ENCODE measurements around the gene ZNF284. TPM values are rescaled to one million over a fixed set of nuclear protein-coding genes. Genes with fewer than 3 reads are reported as not detected.

Gene ZNF284
- total RNA-seq, 5 donors from 2014 or later (not counting 1 experiment from before 2014, with no cell fraction given) = 2.6 to 5.9 (median 4.9) TPM

GRCh38 chr19:44050740-44051649 lies 21.0 kb upstream of the ZNF284 start:
- peak overlapping the region; percentile 85 to 88 for H3K27ac Mint-ChIP-seq
- H3K36me3 Mint-ChIP-seq = peaks cover 27% of the 10 kb centered on the region
- CTCF ChIA-PET = no interaction called here
- POLR2A ChIA-PET = interaction anchor here in 1 of 2 donors (0.5 to 0.6 kb wide), 2 partner anchors 129 to 1402 kb away, joined by 5 to 7 read pairs; no protein-coding TSS in a partner anchor
- Histone ChIP-seq H3K36me3 (ENCODE audit: control insufficient read depth in 2 of 2, extremely low read depth in 1 of 2, insufficient read depth in 1 of 2, low read length in 1 of 2) (no peaks in the 10 kb centered on the region), H3K4me1 (ENCODE audit: control insufficient read depth in 1 of 2, extremely low read depth in 1 of 2, insufficient read depth in 2 of 2, low read length in 2 of 2) (peaks cover 3 to 12% of the 10 kb centered on the region in 2 experiments), H3K27ac (ENCODE audit: low read length) (no peak overlapping the region), H3K9me3 (no peaks in the 10 kb centered on the region), H3K27me3 (replicated peaks in 1 of 2; ENCODE audit: control insufficient read depth in 2 of 2, extremely low read depth in 1 of 2, insufficient read depth in 2 of 2, low read length in 1 of 2) (peaks cover 2 to 7% of the 10 kb centered on the region in 2 experiments), H3K4me3 (ENCODE audit: control insufficient read depth in 1 of 2, extremely low read depth in 1 of 2, low read length in 1 of 2) (peak overlapping the region; percentile 62 to 94)
- H3K27me3 Mint-ChIP-seq = peaks cover 2 to 12% of the 10 kb centered on the region in 2 donors
- DNase-seq (peak in 13 of 35 experiments; percentile 3 to 43 (median 13)), ATAC-seq (replicated peaks in 1 of 4) (peak; percentile 50 to 69 (median 60))
- H3K9me3 Mint-ChIP-seq = peaks cover 4 to 35% (median 25%) of the 10 kb centered on the region in 3 donors
- peaks cover 28 to 32% (median 31%) of the 10 kb centered on the region in 3 donors for H3K4me1 Mint-ChIP-seq
- peak overlapping the region; percentile 89 to 94 (median 94) for H3K4me3 Mint-ChIP-seq
- 18% methylated on average over 18 of the region's 21 CpGs for WGBS (ENCODE audit: insufficient coverage)

- peak within 1 kb of the TSS; percentile 89 to 94 (median 94) for H3K4me3 Mint-ChIP-seq
- peaks cover 0 to 2% of the 10 kb centered on the region in 2 donors for H3K36me3 ChIP-seq (ENCODE audit: control insufficient read depth in 2 of 2, extremely low read depth in 1 of 2, insufficient read depth in 1 of 2, low read length in 1 of 2)
- peaks cover 28 to 32% (median 31%) of the 10 kb centered on the region in 3 donors for H3K4me1 Mint-ChIP-seq
- H3K27ac Mint-ChIP-seq = peak within 1 kb of the TSS; percentile 85 to 88
- H3K9me3 ChIP-seq = no peaks in the 10 kb centered on the region
- peaks cover 4 to 33% (median 26%) of the 10 kb centered on the region in 3 donors for H3K9me3 Mint-ChIP-seq
- H3K36me3 Mint-ChIP-seq = peaks cover 30% of the 10 kb centered on the region
- H3K4me3 ChIP-seq (ENCODE audit: control insufficient read depth in 1 of 2, extremely low read depth in 1 of 2, low read length in 1 of 2) = peak within 1 kb of the TSS; percentile 62 to 94
- CTCF ChIA-PET = no interaction called here
- H3K27ac ChIP-seq (ENCODE audit: low read length) = no peak within 1 kb of the TSS
- DNase-seq (peak in 29 of 35 experiments; percentile 8 to 79 (median 32)), ATAC-seq (replicated peaks in 1 of 4) (peak; percentile 91 to 97 (median 94))
- peaks cover 3 to 12% of the 10 kb centered on the region in 2 experiments for H3K4me1 ChIP-seq (ENCODE audit: control insufficient read depth in 1 of 2, extremely low read depth in 1 of 2, insufficient read depth in 2 of 2, low read length in 2 of 2)
- 6% methylated on average over 24 of the region's 38 CpGs for WGBS (ENCODE audit: insufficient coverage)
- peaks cover 0 to 12% of the 10 kb centered on the region in 2 donors for H3K27me3 Mint-ChIP-seq
- POLR2A ChIA-PET = no interaction called here
- peaks cover 2 to 7% of the 10 kb centered on the region in 2 experiments for H3K27me3 ChIP-seq (replicated peaks in 1 of 2; ENCODE audit: control insufficient read depth in 2 of 2, extremely low read depth in 1 of 2, insufficient read depth in 2 of 2, low read length in 1 of 2)
These were observed 20.1 kb upstream of the ZNF284 start, which contains the start of gene ZNF223 for GRCh38 chr19:44051650-44052402. Gene ZNF223, plus strand, starts transcription at chr19:44052036. Its CDS starts 3,141 bp downstream, at chr19:44055177.

GRCh38 chr19:44055870-44056269 lies 16.1 kb upstream of the ZNF284 start:
- Mint-ChIP-seq H3K27me3 (no peaks in the 10 kb centered on the region), H3K36me3 (peaks cover 66% of the 10 kb centered on the region), H3K4me3 (no peak overlapping the region), H3K27ac (no peak overlapping the region), H3K9me3 (peaks cover 7 to 37% (median 36%) of the 10 kb centered on the region in 3 donors), H3K4me1 (peaks cover 24 to 28% (median 27%) of the 10 kb centered on the region in 3 donors)
- no peak for ATAC-seq (replicated peaks in 1 of 4)
- Histone ChIP-seq H3K9me3 (no peaks in the 10 kb centered on the region), H3K4me1 (ENCODE audit: control insufficient read depth in 1 of 2, extremely low read depth in 1 of 2, insufficient read depth in 2 of 2, low read length in 2 of 2) (peaks cover 3 to 9% of the 10 kb centered on the region in 2 experiments), H3K27ac (ENCODE audit: low read length) (no peak overlapping the region), H3K36me3 (ENCODE audit: control insufficient read depth in 2 of 2, extremely low read depth in 1 of 2, insufficient read depth in 1 of 2, low read length in 1 of 2) (peaks cover 3 to 4% of the 10 kb centered on the region in 2 donors), H3K4me3 (ENCODE audit: control insufficient read depth in 1 of 2, extremely low read depth in 1 of 2, low read length in 1 of 2) (no peak overlapping the region), H3K27me3 (replicated peaks in 1 of 2; ENCODE audit: control insufficient read depth in 2 of 2, extremely low read depth in 1 of 2, insufficient read depth in 2 of 2, low read length in 1 of 2) (peaks cover 0 to 7% of the 10 kb centered on the region in 2 experiments)
- CTCF ChIA-PET = no interaction called here
- POLR2A ChIA-PET = interaction anchor here in 1 of 2 donors (0.7 kb wide), 1 partner anchor 351 kb away, joined by 5 read pairs; no protein-coding TSS in a partner anchor
- 83% methylated on average over 2 of the region's 5 CpGs for WGBS (ENCODE audit: insufficient coverage)
- DNase-seq = no peak

DNA sequence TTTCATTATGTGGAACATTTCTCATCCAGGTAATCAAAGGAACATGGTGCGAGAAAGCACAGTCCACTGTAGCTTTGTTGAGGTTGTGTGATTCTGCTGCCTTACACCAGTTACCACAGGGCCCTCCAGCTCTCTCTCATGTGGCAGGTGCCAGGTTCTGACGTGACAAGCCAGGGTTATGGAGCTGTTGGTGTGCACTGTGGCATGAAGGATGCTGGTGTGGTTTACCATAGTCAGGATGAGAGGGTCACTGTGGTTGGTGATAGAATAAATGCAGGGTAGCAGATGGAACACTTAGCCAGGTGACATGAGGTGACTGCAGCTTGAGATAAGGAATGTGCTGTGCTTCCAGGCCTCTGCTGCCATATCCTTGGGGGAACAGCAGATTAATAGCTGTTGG lies 12.7 kb upstream of the ZNF284 start:
- DNase-seq = no peak
- CTCF ChIA-PET = no interaction called here
- peaks cover 88% of the 10 kb centered on the region for H3K36me3 Mint-ChIP-seq

GRCh38 chr19:44061038-44061437 lies 10.9 kb upstream of the ZNF284 start:
- CTCF ChIA-PET = interaction anchor here in 1 of 2 donors (0.6 kb wide), 1 partner anchor 339 kb away, joined by 4 read pairs; no protein-coding TSS in a partner anchor
- Histone ChIP-seq H3K36me3 (ENCODE audit: control insufficient read depth in 2 of 2, extremely low read depth in 1 of 2, insufficient read depth in 1 of 2, low read length in 1 of 2) (peaks cover 6 to 16% of the 10 kb centered on the region in 2 donors), H3K27me3 (replicated peaks in 1 of 2; ENCODE audit: control insufficient read depth in 2 of 2, extremely low read depth in 1 of 2, insufficient read depth in 2 of 2, low read length in 1 of 2) (no peaks in the 10 kb centered on the region), H3K4me3 (ENCODE audit: control insufficient read depth in 1 of 2, extremely low read depth in 1 of 2, low read length in 1 of 2) (no peak overlapping the region), H3K9me3 (peaks cover 3% of the 10 kb centered on the region), H3K27ac (ENCODE audit: low read length) (no peak overlapping the region), H3K4me1 (ENCODE audit: control insufficient read depth in 1 of 2, extremely low read depth in 1 of 2, insufficient read depth in 2 of 2, low read length in 2 of 2) (no peaks in the 10 kb centered on the region)
- Mint-ChIP-seq H3K27ac (no peak overlapping the region), H3K27me3 (no peaks in the 10 kb centered on the region), H3K4me3 (no peak overlapping the region), H3K4me1 (no peaks in the 10 kb centered on the region), H3K36me3 (peaks cover 85% of the 10 kb centered on the region), H3K9me3 (peaks cover 12 to 46% (median 40%) of the 10 kb centered on the region in 3 donors)
- DNase-seq (no peak), ATAC-seq (replicated peaks in 1 of 4) (no peak)
- WGBS (ENCODE audit: insufficient coverage) = no CpG with 5 or more reads among the region's 1 CpG
- POLR2A ChIA-PET = no interaction called here

More for the DNA sequence above, 12.7 kb upstream of the ZNF284 start:
- Mint-ChIP-seq H3K9me3 (peaks cover 8 to 52% (median 36%) of the 10 kb centered on the region in 3 donors), H3K4me3 (no peak overlapping the region), H3K27me3 (no peaks in the 10 kb centered on the region), H3K27ac (no peak overlapping the region), H3K4me1 (no peaks in the 10 kb centered on the region)
- no peak overlapping the region for H3K4me3 ChIP-seq (ENCODE audit: control insufficient read depth in 1 of 2, extremely low read depth in 1 of 2, low read length in 1 of 2)
- ATAC-seq (replicated peaks in 1 of 4) = no peak
- H3K4me1 ChIP-seq (ENCODE audit: control insufficient read depth in 1 of 2, extremely low read depth in 1 of 2, insufficient read depth in 2 of 2, low read length in 2 of 2) = no peaks in the 10 kb centered on the region
- H3K27me3 ChIP-seq (replicated peaks in 1 of 2; ENCODE audit: control insufficient read depth in 2 of 2, extremely low read depth in 1 of 2, insufficient read depth in 2 of 2, low read length in 1 of 2) = no peaks in the 10 kb centered on the region
- peaks cover 6 to 14% of the 10 kb centered on the region in 2 donors for H3K36me3 ChIP-seq (ENCODE audit: control insufficient read depth in 2 of 2, extremely low read depth in 1 of 2, insufficient read depth in 1 of 2, low read length in 1 of 2)
- H3K9me3 ChIP-seq = no peaks in the 10 kb centered on the region
- no CpG with 5 or more reads among the region's 2 CpGs for WGBS (ENCODE audit: insufficient coverage)
- POLR2A ChIA-PET = no interaction called here
- H3K27ac ChIP-seq (ENCODE audit: low read length) = no peak overlapping the region

DNA sequence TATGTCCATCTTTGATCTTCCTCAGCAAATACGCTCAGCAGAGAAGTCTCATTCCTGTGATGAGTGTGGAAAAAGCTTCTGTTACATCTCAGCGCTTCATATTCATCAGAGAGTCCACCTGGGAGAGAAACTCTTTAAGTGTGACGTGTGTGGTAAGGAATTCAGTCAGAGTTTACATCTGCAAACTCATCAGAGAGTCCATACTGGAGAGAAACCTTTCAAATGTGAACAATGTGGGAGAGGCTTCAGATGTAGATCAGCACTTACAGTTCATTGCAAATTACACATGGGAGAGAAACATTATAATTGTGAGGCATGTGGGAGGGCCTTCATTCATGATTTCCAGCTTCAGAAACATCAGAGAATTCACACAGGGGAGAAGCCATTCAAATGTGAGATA lies 5.7 kb upstream of the ZNF284 start:
- no peak overlapping the region for H3K27ac ChIP-seq (ENCODE audit: low read length)
- H3K4me1 ChIP-seq (ENCODE audit: control insufficient read depth in 1 of 2, extremely low read depth in 1 of 2, insufficient read depth in 2 of 2, low read length in 2 of 2) = peaks cover 0 to 2% of the 10 kb centered on the region in 2 experiments
- Mint-ChIP-seq H3K4me1 (peaks cover 1 to 5% (median 4%) of the 10 kb centered on the region in 3 donors), H3K36me3 (peaks cover 54% of the 10 kb centered on the region), H3K27ac (no peak overlapping the region), H3K4me3 (no peak overlapping the region), H3K9me3 (peaks cover 27 to 63% (median 55%) of the 10 kb centered on the region in 3 donors), H3K27me3 (no peaks in the 10 kb centered on the region)
- H3K4me3 ChIP-seq (ENCODE audit: control insufficient read depth in 1 of 2, extremely low read depth in 1 of 2, low read length in 1 of 2) = no peak overlapping the region
- DNase-seq = no peak
- POLR2A ChIA-PET = no interaction called here
- no peaks in the 10 kb centered on the region for H3K27me3 ChIP-seq (replicated peaks in 1 of 2; ENCODE audit: control insufficient read depth in 2 of 2, extremely low read depth in 1 of 2, insufficient read depth in 2 of 2, low read length in 1 of 2)
- peaks cover 13% of the 10 kb centered on the region for H3K9me3 ChIP-seq
- peaks cover 2 to 12% of the 10 kb centered on the region in 2 donors for H3K36me3 ChIP-seq (ENCODE audit: control insufficient read depth in 2 of 2, extremely low read depth in 1 of 2, insufficient read depth in 1 of 2, low read length in 1 of 2)
- CTCF ChIA-PET = no interaction called here
- no peak for ATAC-seq (replicated peaks in 1 of 4)
- WGBS (ENCODE audit: insufficient coverage) = no CpG with 5 or more reads among the region's 3 CpGs

Data from T-cell (primary cell).